Measurements from ENCODE around the gene DCTPP1. TPM values are rescaled to one million over a fixed set of nuclear protein-coding genes. Genes with fewer than 3 reads are reported as not detected.

The DCTPP1 gene
- total and polyA plus RNA-seq, 2 of the 13 experiments (the other 11 are each of a cell fraction or from before 2014, with no cell fraction given) = 54.8 to 74.4 TPM

DNA sequence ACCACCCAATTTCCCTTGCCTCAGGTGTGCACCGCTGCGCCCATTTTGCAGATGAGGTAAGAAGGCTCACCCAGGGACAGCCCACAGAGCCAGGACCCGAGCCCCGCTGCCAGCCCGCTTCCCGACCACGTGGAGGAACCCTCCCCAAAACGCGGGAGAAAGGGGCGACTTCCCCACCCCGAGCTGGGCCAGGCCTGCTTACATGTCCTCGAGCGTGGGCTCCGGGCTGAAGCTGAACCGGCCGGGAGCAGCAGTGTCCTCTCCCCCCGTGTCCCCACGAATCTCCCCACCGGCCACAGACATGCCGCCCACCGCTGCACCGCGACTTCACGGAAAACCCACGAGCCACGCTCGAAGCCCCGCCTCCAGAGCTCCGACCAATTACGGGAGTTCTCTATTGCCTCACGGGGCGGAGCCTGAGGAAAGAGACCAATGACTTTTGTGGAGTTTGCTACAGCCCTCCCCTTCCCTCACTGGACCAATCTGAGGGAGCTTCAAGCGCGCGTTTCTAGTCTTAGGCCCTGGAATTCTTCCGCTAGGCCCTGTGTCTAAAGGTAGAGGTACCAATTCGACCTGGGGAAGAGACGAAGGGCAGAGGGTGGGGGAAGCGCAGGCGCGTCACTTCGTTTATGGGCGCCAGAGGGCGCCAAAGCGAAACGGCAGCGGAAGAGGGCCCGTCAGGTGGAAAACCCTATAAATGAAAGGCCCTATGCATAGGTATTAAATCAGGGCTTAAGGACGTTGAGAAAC is at the start of gene DCTPP1 (continued):
- TF ChIP-seq, protein P1, sequence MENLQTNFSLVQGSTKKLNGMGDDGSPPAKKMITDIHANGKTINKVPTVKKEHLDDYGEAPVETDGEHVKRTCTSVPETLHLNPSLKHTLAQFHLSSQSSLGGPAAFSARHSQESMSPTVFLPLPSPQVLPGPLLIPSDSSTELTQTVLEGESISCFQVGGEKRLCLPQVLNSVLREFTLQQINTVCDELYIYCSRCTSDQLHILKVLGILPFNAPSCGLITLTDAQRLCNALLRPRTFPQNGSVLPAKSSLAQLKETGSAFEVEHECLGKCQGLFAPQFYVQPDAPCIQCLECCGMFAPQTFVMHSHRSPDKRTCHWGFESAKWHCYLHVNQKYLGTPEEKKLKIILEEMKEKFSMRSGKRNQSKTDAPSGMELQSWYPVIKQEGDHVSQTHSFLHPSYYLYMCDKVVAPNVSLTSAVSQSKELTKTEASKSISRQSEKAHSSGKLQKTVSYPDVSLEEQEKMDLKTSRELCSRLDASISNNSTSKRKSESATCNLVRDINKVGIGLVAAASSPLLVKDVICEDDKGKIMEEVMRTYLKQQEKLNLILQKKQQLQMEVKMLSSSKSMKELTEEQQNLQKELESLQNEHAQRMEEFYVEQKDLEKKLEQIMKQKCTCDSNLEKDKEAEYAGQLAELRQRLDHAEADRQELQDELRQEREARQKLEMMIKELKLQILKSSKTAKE (CRISPR knock-in tag; IDR thresholded peaks at IDR 0.05; ENCODE audit: borderline replicate concordance) = no peak; the same call in 1 of the 2 replicates
- TF ChIP-seq JARID2 (CRISPR knock-in tag; IDR thresholded peaks at IDR 0.05; ENCODE audit: insufficient replicate concordance) = peak; percentile 64
- TF ChIP-seq SUZ12 (IDR thresholded peaks at IDR 0.05; ENCODE audit: low read depth, low read length) = no peak
- peak; percentile 67; the same call in 1 of the 2 replicates for TF ChIP-seq HOXD1 (CRISPR knock-in tag; IDR thresholded peaks at IDR 0.05)
- TF ChIP-seq PHF8 (CRISPR knock-in tag; IDR thresholded peaks at IDR 0.05) = peak; percentile 81
- TF ChIP-seq, protein P2, sequence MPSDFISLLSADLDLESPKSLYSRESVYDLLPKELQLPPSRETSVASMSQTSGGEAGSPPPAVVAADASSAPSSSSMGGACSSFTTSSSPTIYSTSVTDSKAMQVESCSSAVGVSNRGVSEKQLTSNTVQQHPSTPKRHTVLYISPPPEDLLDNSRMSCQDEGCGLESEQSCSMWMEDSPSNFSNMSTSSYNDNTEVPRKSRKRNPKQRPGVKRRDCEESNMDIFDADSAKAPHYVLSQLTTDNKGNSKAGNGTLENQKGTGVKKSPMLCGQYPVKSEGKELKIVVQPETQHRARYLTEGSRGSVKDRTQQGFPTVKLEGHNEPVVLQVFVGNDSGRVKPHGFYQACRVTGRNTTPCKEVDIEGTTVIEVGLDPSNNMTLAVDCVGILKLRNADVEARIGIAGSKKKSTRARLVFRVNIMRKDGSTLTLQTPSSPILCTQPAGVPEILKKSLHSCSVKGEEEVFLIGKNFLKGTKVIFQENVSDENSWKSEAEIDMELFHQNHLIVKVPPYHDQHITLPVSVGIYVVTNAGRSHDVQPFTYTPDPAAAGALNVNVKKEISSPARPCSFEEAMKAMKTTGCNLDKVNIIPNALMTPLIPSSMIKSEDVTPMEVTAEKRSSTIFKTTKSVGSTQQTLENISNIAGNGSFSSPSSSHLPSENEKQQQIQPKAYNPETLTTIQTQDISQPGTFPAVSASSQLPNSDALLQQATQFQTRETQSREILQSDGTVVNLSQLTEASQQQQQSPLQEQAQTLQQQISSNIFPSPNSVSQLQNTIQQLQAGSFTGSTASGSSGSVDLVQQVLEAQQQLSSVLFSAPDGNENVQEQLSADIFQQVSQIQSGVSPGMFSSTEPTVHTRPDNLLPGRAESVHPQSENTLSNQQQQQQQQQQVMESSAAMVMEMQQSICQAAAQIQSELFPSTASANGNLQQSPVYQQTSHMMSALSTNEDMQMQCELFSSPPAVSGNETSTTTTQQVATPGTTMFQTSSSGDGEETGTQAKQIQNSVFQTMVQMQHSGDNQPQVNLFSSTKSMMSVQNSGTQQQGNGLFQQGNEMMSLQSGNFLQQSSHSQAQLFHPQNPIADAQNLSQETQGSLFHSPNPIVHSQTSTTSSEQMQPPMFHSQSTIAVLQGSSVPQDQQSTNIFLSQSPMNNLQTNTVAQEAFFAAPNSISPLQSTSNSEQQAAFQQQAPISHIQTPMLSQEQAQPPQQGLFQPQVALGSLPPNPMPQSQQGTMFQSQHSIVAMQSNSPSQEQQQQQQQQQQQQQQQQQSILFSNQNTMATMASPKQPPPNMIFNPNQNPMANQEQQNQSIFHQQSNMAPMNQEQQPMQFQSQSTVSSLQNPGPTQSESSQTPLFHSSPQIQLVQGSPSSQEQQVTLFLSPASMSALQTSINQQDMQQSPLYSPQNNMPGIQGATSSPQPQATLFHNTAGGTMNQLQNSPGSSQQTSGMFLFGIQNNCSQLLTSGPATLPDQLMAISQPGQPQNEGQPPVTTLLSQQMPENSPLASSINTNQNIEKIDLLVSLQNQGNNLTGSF (CRISPR knock-in tag; IDR thresholded peaks at IDR 0.05) = no peak; the same call in 1 of the 2 replicates
- TF ChIP-seq, protein P3, sequence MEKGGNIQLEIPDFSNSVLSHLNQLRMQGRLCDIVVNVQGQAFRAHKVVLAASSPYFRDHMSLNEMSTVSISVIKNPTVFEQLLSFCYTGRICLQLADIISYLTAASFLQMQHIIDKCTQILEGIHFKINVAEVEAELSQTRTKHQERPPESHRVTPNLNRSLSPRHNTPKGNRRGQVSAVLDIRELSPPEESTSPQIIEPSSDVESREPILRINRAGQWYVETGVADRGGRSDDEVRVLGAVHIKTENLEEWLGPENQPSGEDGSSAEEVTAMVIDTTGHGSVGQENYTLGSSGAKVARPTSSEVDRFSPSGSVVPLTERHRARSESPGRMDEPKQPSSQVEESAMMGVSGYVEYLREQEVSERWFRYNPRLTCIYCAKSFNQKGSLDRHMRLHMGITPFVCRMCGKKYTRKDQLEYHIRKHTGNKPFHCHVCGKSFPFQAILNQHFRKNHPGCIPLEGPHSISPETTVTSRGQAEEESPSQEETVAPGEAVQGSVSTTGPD (CRISPR knock-in tag; IDR thresholded peaks at IDR 0.05) = peak; percentile 71; the same call in 1 of the 2 replicates
- TF ChIP-seq ATF4 (CRISPR knock-in tag; IDR thresholded peaks at IDR 0.05) = peak in 1 of 2 experiments; percentile 72; a peak in 1 of 4 replicates
- peak; percentile 99 for TF ChIP-seq REPIN1 (CRISPR knock-in tag; IDR thresholded peaks at IDR 0.05; ENCODE audit: borderline replicate concordance, low read depth)
- no peak for TF ChIP-seq ZNF234 (CRISPR knock-in tag; conservative IDR thresholded peaks at IDR 0.05)
- TF ChIP-seq BATF2 (CRISPR knock-in tag; IDR thresholded peaks at IDR 0.05) = peak; percentile 87
- TF ChIP-seq AHR (CRISPR knock-in tag; IDR thresholded peaks at IDR 0.05) = peak; percentile 50
- no peak for TF ChIP-seq FOXA1 (IDR thresholded peaks at IDR 0.05)
- no peak for TF ChIP-seq FOXA1 (CRISPR knock-in tag; IDR thresholded peaks at IDR 0.05)
- peak; percentile 78 for TF ChIP-seq CREM (IDR thresholded peaks at IDR 0.05)
- TF ChIP-seq CREM (CRISPR knock-in tag; IDR thresholded peaks at IDR 0.05) = no peak
- peak in 1 of 2 experiments; percentile 42; a peak in 2 of 4 replicates for TF ChIP-seq EP300 (IDR thresholded peaks at IDR 0.05; ENCODE audit: low read depth in 2 of 2, low read length in 2 of 2)
- TF ChIP-seq EP300 (CRISPR knock-in tag; IDR thresholded peaks at IDR 0.05; ENCODE audit: borderline replicate concordance) = no peak; the same call in 1 of the 2 replicates

Data from HepG2 (cell line).